NCI-H1436 (cell line): ENCODE results near the gene EFCAB8.

Source experiments
- DNase-seq: peaks from one replicate; lab custom pipeline; 2025; lab: John Stamatoyannopoulos, UW

The EFCAB8 gene, protein sequence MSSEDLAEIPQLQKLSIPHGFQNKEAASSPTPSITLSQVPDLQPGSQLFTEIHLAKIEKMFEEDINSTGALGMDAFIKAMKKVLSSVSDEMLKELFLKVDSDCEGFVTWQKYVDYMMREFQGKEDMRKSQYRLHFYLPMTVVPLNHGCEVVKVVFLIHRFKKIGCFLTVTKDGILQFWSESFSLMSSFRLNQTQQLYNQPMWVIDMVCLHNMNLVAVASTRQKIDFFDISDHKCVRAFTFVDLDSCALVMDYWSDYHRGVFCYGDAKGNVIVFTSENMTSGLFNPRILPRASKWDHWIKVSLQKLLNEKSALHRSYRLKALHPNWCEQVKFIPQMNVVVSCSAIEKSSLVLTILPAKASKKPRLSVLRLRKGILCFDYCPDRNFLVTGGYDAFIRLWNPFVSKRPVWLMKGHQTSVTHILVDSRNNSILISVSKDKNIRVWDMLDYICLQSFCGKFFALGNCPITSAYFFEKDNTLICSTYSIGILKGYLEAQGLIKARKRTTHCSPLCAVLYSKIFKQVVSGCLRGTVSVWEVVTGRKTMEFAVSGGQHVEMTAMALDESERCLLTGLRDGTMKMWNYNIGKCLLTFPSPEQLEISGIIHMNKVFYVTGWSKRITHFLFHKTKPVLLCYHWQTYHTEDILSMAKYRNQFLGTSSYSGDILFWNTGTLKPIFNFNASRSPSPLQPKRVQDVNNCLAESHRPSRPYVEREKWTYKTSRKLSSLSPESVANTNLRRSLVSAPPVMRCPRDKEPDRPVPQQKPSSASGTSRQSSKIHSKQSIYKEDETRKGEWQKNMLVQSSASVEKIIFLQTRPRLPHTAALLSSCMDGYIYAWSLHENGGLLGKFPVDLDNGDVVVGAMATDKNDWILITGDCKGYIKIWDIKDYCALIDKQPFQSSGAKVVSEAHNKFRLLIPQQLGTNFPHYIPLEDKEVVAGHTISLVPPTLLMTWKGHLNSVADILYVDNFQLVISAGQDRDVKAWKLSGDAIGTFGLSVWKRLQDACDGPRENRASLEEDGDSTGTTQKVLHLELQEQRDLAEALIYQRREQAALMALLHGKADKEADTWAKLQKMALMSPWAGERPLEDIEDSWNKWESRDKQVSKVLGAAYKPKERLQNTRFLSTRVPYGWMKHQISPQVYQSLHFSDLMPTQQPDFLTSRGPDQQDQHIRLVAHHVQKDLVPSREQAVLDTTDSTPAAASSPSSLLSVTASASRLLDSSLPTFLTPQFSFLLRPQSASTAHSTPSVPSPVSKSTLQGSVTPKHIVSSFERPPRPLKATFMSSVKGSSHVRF

GRCh38 chr20:32858701-32859372 is at the start of gene EFCAB8:
TSS of gene EFCAB8 (plus strand) at chr20:32858923. CDS start at chr20:32863793, 4,870 bp downstream.
- no peak for DNase-seq

GRCh38 chr20:32809907-32810306 is 48.8 kb upstream of the EFCAB8 start:
- no peak for DNase-seq

- peak; percentile 79 for DNase-seq
Observed at GRCh38 chr20:32810941-32811340, 47.8 kb upstream of the EFCAB8 start.

- DNase-seq: no peak
Observed at GRCh38 chr20:32811886-32812285, 46.8 kb upstream of the EFCAB8 start.

GRCh38 chr20:32819992-32820697 is 38.6 kb upstream of the EFCAB8 start:
- peak; percentile 73 for DNase-seq

DNA sequence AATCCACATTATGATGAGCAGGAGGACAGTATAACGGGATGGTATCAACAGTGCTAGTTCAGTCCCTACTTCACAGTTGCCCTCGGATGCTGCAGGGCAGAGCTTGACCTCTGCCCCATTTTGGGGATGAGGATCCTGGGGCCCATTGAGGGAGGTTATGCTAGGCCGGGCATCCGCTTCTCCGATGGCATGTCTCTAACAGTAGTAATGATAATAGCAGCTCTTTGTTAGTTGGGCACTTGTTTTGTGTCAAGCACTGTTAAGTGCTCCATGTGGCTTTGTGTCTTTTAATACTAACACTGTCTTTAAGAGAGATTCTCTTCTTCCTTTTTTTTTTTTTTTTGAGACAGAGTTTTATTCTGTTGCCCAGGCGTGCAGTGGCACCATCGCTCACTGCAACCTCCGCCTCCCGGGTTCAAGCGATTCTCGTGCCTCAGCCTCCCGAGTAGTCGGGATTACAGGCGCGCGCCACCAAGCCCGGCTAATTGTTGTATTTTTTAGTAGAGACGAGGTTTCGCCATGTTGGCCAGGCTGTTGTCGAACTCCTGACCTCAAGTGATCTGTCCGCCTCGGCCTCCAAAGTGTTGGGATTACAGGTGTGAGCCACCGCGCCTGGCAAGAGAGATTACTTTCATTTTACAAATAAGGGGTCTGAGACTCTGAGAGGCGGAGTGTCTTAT is 37.9 kb upstream of the EFCAB8 start:
- DNase-seq: no peak

GRCh38 chr20:32822225-32822624 is 36.5 kb upstream of the EFCAB8 start:
- DNase-seq: no peak

GRCh38 chr20:32823078-32823477 is 35.6 kb upstream of the EFCAB8 start:
- DNase-seq: no peak

- DNase-seq: no peak
Observed at GRCh38 chr20:32823737-32824588, 34.8 kb upstream of the EFCAB8 start.

DNA sequence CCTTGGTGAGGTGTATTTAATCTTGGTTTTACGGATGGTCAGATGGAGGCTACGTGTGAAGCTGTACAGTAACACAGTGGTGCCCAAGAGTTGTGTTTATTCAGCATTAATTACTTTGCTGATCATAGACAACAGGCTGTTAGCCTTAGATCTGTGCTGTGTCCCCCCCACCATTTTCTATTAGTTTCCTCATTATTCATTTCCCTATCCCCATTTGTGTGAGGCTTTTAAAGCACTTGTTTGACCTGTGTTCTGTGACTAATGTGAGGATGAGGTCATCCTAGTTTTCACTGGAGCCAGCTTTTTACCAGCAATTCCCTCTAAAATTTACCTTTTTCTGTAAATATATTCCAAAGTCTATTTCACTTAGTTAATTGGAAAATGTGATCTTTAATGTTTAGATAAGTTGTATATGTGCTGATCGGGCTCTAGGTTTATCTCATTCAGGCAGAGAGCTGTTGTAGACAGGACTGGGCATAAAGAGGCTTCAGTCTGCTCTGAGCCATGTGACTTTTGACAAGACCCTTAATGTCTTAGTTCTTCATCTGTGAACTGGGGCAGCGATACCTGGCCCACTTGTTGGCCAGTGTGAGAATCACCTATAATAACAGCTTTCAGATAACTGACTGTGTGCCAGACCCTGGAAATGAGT is 30.6 kb upstream of the EFCAB8 start:
- no peak for DNase-seq

- no peak for DNase-seq
Observed at GRCh38 chr20:32829311-32830005, 29.3 kb upstream of the EFCAB8 start.

- no peak for DNase-seq
Observed at GRCh38 chr20:32830437-32830836, 28.3 kb upstream of the EFCAB8 start.

DNA sequence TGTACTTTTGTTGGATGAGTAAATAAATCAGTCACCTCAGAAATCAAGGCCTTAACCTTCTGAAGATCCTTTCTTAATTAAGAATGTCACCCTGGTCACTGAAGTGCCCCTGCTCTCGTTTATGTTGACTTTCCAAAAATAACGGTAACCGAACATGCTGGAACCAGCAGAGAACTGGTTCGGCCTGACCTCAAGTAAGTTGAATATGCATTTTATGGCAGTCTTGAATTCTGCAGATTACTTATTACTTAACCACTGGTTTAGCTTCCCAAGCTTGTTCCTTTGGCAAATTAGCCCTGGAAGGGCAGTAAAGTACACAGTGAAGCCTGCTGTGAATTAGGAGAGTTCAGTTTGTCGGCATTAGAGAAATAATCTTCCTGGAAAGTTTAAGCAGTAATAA is 26.7 kb upstream of the EFCAB8 start:
- DNase-seq: no peak

GRCh38 chr20:32832664-32833063 is 26.1 kb upstream of the EFCAB8 start:
- DNase-seq: no peak

DNA sequence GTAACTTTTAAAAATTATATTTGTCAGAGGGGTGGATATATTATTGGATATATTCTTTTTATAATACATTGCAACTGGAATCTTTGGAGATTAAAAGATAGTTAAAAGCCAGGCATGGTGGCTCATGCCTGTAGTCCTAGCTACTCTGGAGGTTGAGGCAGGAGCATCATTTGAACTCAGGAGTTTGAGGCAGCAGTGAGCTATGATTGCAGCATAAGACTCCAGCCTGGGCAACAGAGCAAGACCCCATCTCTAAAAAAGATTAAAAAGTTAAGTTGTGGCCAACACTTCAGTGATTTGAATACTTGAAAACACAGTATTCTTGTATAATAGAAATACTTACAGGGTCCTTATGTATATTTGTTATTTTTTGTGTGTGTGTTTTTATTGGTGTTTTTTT is 23.8 kb upstream of the EFCAB8 start:
- no peak for DNase-seq

- no peak for DNase-seq
Observed at GRCh38 chr20:32837157-32837556, 21.6 kb upstream of the EFCAB8 start.

- DNase-seq: no peak
Observed at GRCh38 chr20:32839227-32839981, 19.3 kb upstream of the EFCAB8 start.

- DNase-seq: no peak
Observed at GRCh38 chr20:32839982-32840285, 18.8 kb upstream of the EFCAB8 start.
